SK-N-SH (cell line): Measurements from ENCODE around the gene PHACTR4. TPM values are rescaled to one million over a fixed set of nuclear protein-coding genes. Genes with fewer than 3 reads are reported as not detected.
"Not testable (repeated sequence)": the region's sequence is repeated elsewhere in the genome, so short reads cannot be mapped to it uniquely, and the experiment has no call there.

Source experiments
- CTCF ChIA-PET: fragments of 300-600, 350-600 bp; formaldehyde crosslinking; extraction: SDS; loops from one replicate; lab custom pipeline; 2021; lab: Yijun Ruan, JAX
- POLR2A ChIA-PET: fragments of 350-600 bp; sonication (Branson Sonifier 250); formaldehyde crosslinking; extraction: SDS; loops from one replicate; lab custom pipeline; 2020; ENCODE audit warnings: antibody characterized with exemption, inconsistent platforms; lab: Yijun Ruan, JAX
- DNase-seq: peaks from one replicate; pipeline ENCODE4 v3.0.0; 2012
- H2AFZ ChIP-seq: fragments of 200-600 bp; sonication (generic); 2 replicates; pipeline ENCODE4 v1.8.1; 2016; ENCODE audit warnings: antibody characterized with exemption, mild to moderate bottlenecking, low read depth
- H3F3A ChIP-seq: fragments of 200-600 bp; sonication (generic); replicated peaks from 2 replicates; pipeline ENCODE3; 2016; ENCODE audit warnings: antibody characterized with exemption, mild to moderate bottlenecking; ENCODE audit not compliant: insufficient read depth
- H3K27ac ChIP-seq, 2 experiments: fragments of 200-500 bp in 1 of 2; fragments of 200-600 bp in 1 of 2; sonication (Bioruptor generic) in 1 of 2; sonication (generic), shearing (Covaris generic) in 1 of 2; 2 replicates each; pipeline versions ENCODE4 v1.5.1 to v1.6.1; 2014 to 2016; ENCODE audit warnings: low read depth in 2 of 2, inconsistent platforms in 1 of 2, low read length in 1 of 2, mild to moderate bottlenecking in 1 of 2, mixed read lengths in 1 of 2
- H3K27me3 ChIP-seq: fragments of 200-600 bp; sonication (generic), shearing (Covaris generic); 2 replicates; pipeline ENCODE4 v1.6.1; 2016; ENCODE audit warnings: mixed run types; ENCODE audit not compliant: insufficient read depth
- H3K36me3 ChIP-seq, 2 experiments: fragments of 200-500 bp in 1 of 2; fragments of 200-600 bp in 1 of 2; sonication (Bioruptor generic) in 1 of 2; sonication (generic) in 1 of 2; replicated peaks in 1 of 2; 2 replicates each; pipeline versions ENCODE3 to v1.5.1; 2014 to 2016; ENCODE audit warnings: low read length in 1 of 2, mild to moderate bottlenecking in 1 of 2; ENCODE audit not compliant: insufficient read depth in 2 of 2, control insufficient read depth in 1 of 2
- H3K4me1 ChIP-seq, 2 experiments: fragments of 200-500 bp in 1 of 2; fragments of 200-600 bp in 1 of 2; sonication (Bioruptor generic) in 1 of 2; sonication (generic), shearing (Covaris generic) in 1 of 2; 2 replicates each; pipeline versions ENCODE4 v1.5.1 to v1.6.1; 2014 to 2016; ENCODE audit warnings: low read depth in 1 of 2, low read length in 1 of 2, mixed run types in 1 of 2; ENCODE audit not compliant: insufficient read depth in 2 of 2, control insufficient read depth in 1 of 2
- H3K4me2 ChIP-seq: fragments of 200-600 bp; sonication (generic), shearing (Covaris generic); 2 replicates; pipeline ENCODE4 v1.6.1; 2017; ENCODE audit warnings: mixed run types
- H3K4me3 ChIP-seq, 2 experiments: fragments of 200-500 bp in 1 of 2; fragments of 200-600 bp in 1 of 2; sonication (Bioruptor generic) in 1 of 2; sonication (generic), shearing (Covaris generic) in 1 of 2; 2 replicates each; pipeline versions ENCODE4 v1.5.1 to v1.8.1; 2014 to 2016; ENCODE audit warnings: low read depth in 2 of 2, inconsistent platforms in 1 of 2, low read length in 1 of 2, mild to moderate bottlenecking in 1 of 2, mixed read lengths in 1 of 2, moderate library complexity in 1 of 2
- H3K79me2 ChIP-seq: fragments of 200-600 bp; sonication (generic); 2 replicates; pipeline ENCODE4 v1.8.1; 2017; ENCODE audit warnings: mild to moderate bottlenecking; ENCODE audit not compliant: insufficient read depth
- H3K9ac ChIP-seq: fragments of 200-600 bp; sonication (generic); 2 replicates; pipeline ENCODE4 v1.6.1; 2017; ENCODE audit warnings: mixed run types
- H3K9me2 ChIP-seq: fragments of 200-600 bp; sonication (generic); 2 replicates; pipeline ENCODE4 v1.6.1; 2017; ENCODE audit warnings: mixed run types
- H3K9me3 ChIP-seq: fragments of 200-600 bp; sonication (generic); 2 replicates; pipeline ENCODE4 v1.6.1; 2017; ENCODE audit warnings: mixed run types, mild to moderate bottlenecking, moderate library complexity
- H4K20me1 ChIP-seq: fragments of 200-600 bp; sonication (generic); 2 replicates; pipeline ENCODE4 v1.6.1; 2017; ENCODE audit warnings: mild to moderate bottlenecking, mixed run types; ENCODE audit not compliant: insufficient read depth
- ELF1 ChIP-seq: IDR thresholded peaks from 2 replicates; pipeline ENCODE4 v1.4.0; 2012
- EP300 ChIP-seq, 2 experiments: IDR thresholded peaks; 2 replicates each; pipeline versions ENCODE4 v1.4.0 to v1.6.1; 2012; ENCODE audit warnings: borderline replicate concordance in 1 of 2, low read depth in 1 of 2, low read length in 1 of 2
- FOSL2 ChIP-seq: IDR thresholded peaks from 2 replicates; pipeline ENCODE4 v1.4.0; 2012; ENCODE audit warnings: low read depth, mild to moderate bottlenecking, moderate library complexity, borderline replicate concordance
- GABPA ChIP-seq: IDR thresholded peaks from 2 replicates; pipeline ENCODE4 v1.4.0; 2012; ENCODE audit warnings: low read depth, mild to moderate bottlenecking
- GATA2 ChIP-seq: sonication (generic); formaldehyde crosslinking; IDR thresholded peaks from 2 replicates; pipeline ENCODE4 v1.5.0; 2020; ENCODE audit warnings: mild to moderate bottlenecking, missing genetic modification reagents
- JUND ChIP-seq: IDR thresholded peaks from 2 replicates; pipeline ENCODE4 v1.4.0; 2012
- MEF2A ChIP-seq: IDR thresholded peaks from 2 replicates; pipeline ENCODE4 v1.4.0; 2012; ENCODE audit warnings: low read depth, borderline replicate concordance
- NFIC ChIP-seq: IDR thresholded peaks from 2 replicates; pipeline ENCODE4 v1.4.0; 2012; ENCODE audit warnings: borderline replicate concordance
- NRF1 ChIP-seq: IDR thresholded peaks from 2 replicates; pipeline ENCODE4 v1.6.1; 2012; ENCODE audit warnings: low read depth, mild to moderate bottlenecking, low read length
- POLR2AphosphoS5 ChIP-seq: IDR thresholded peaks from 2 replicates; pipeline ENCODE4 v1.6.1; 2012; ENCODE audit warnings: low read depth, low read length
- RFX5 ChIP-seq: IDR thresholded peaks from 2 replicates; pipeline ENCODE4 v1.6.1; 2012; ENCODE audit warnings: mild to moderate bottlenecking, improper control_type of control experiment, low read length
- RXRA ChIP-seq: IDR thresholded peaks from 2 replicates; pipeline ENCODE4 v1.4.0; 2012; ENCODE audit warnings: low read depth, mild to moderate bottlenecking, borderline replicate concordance
- SMC3 ChIP-seq: IDR thresholded peaks from 2 replicates; pipeline ENCODE4 v1.6.1; 2012; ENCODE audit warnings: low read depth, low read length, improper control_type of control experiment
- TCF12 ChIP-seq: IDR thresholded peaks from 2 replicates; pipeline ENCODE4 v1.4.0; 2012
- TEAD4 ChIP-seq: IDR thresholded peaks from 2 replicates; pipeline ENCODE4 v1.4.0; 2012; ENCODE audit warnings: mild to moderate bottlenecking, borderline replicate concordance; ENCODE audit not compliant: insufficient read depth
- YY1 ChIP-seq: IDR thresholded peaks from 2 replicates; pipeline ENCODE4 v1.4.0; 2012; ENCODE audit warnings: low read depth, mild to moderate bottlenecking
- WGBS: methylation state at CpG from one replicate; pipeline ENCODE4 v1.1.6; 2017; ENCODE audit warnings: low lambda C conversion rate; 5-methylcytosine and 5-hydroxymethylcytosine counted together
- polyA plus RNA-seq, 3 experiments: library from polyadenylated mRNA; depleted of rRNA; stranded (reverse); fragments of >200 nt; gene quantifications; 2 replicates each; pipeline ENCODE4 v1.2.3, GENCODE V29; 2012
- TF ChIP-seq, protein P1 (sequence below): IDR thresholded peaks from 2 replicates; pipeline ENCODE4; 2012
- TF ChIP-seq, protein P2 (sequence below): IDR thresholded peaks from 2 replicates; pipeline ENCODE4 v1.4.0; 2012; ENCODE audit warnings: low read depth, borderline replicate concordance
- TF ChIP-seq, protein P3 (sequence below): IDR thresholded peaks from 2 replicates; pipeline ENCODE4 v1.6.1; 2012; ENCODE audit warnings: mild to moderate bottlenecking, low read depth, low read length, moderate library complexity

Gene PHACTR4
- polyA plus RNA-seq, 1 of the 3 experiments (the other 2 are of a cell fraction), result 9.8 TPM

DNA sequence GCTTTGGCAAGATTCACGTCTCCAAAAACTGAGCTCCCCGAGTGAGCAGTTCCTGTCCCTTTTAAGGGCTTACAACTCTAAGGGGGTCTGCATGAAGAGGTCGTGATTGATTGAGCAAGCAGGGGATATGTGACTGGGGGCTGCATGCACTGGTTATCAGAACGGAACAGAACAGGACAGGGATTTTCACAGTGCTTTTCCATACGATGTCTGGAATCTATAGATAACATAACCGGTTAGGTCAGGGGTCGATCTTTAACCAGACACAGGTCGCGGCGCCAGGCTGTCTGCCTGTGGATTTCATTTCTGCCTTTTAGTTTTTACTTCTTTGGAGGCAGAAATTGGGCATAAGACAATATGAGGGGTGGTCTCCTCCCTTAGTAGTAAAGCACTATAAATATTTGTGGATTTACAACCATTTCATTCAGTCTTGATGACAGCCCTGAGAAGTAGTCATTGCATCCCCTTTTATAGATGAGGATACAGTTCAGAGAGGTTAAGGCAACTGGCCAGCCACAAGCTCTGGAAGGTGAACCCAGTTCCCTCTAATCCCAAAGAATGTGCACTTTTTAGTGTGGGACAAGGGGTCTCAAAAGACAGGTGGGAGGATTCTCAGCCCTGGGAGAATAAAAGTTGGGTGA is 155.6 kb downstream of the PHACTR4 start:
- H3K4me1 ChIP-seq, H3K9ac ChIP-seq, POLR2A ChIA-PET, H3K36me3 ChIP-seq, DNase-seq, H3K4me3 ChIP-seq, H3F3A ChIP-seq, H3K9me2 ChIP-seq, H3K27me3 ChIP-seq, H2AFZ ChIP-seq, H4K20me1 ChIP-seq, H3K9me3 ChIP-seq, H3K4me2 ChIP-seq, H3K27ac ChIP-seq: not testable (repeated sequence)
- WGBS, result 94% methylated on average over 10 of the region's 10 CpGs
- CTCF ChIA-PET, result interaction anchor here (1.1 to 1.3 kb wide), 2 partner anchors 116 to 277 kb away, joined by 3 read pairs; no protein-coding TSS in a partner anchor
- peaks cover 94% of the 10 kb centered on the region for H3K79me2 ChIP-seq

DNA sequence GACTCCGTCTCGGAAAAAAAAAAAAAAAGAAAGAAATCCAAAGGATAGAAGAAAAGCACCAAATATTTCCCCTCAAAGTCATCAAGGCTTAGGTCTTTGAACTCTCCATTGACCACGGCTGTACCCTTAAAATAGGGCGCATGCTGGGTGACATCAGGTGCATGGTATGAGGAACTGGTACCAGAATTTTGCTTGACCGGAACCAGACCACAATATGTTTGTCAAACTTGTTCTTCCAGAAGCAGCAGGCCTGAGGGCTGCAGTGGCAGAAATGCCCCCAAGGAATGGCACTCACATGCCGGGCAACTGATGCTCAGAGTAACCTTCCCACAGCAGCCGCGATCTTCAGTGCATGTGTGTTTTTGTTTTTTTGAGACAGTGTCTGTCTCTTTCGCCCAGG is 157.3 kb downstream of the PHACTR4 start:
- WGBS, result 80% methylated on average over 9 of the region's 9 CpGs
- ChIA-PET POLR2A (no interaction called here), CTCF (interaction anchor here (1.3 kb wide), 1 partner anchor 76 kb away, joined by 3 read pairs; no protein-coding TSS in a partner anchor)
- no peaks in the 10 kb centered on the region for H3K9me3 ChIP-seq
- no peak for DNase-seq
- no peaks in the 10 kb centered on the region for H3K9me2 ChIP-seq
- no peak overlapping the region for H2AFZ ChIP-seq
- H3K4me3 ChIP-seq, result no peak overlapping the region
- H4K20me1 ChIP-seq, result peaks cover 3% of the 10 kb centered on the region; the same call in 1 of the 2 replicates
- H3K79me2 ChIP-seq, result peaks cover 80% of the 10 kb centered on the region
- TF ChIP-seq FOSL2, result no peak
- TF ChIP-seq JUND, result no peak
- no peak for TF ChIP-seq MEF2A
- TF ChIP-seq TCF12, result no peak
- no peak for TF ChIP-seq RFX5
- TF ChIP-seq, protein P1, sequence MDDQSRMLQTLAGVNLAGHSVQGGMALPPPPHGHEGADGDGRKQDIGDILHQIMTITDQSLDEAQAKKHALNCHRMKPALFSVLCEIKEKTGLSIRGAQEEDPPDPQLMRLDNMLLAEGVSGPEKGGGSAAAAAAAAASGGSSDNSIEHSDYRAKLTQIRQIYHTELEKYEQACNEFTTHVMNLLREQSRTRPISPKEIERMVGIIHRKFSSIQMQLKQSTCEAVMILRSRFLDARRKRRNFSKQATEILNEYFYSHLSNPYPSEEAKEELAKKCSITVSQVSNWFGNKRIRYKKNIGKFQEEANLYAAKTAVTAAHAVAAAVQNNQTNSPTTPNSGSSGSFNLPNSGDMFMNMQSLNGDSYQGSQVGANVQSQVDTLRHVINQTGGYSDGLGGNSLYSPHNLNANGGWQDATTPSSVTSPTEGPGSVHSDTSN, result no peak
- no peak for TF ChIP-seq SMC3
- TF ChIP-seq YY1, result no peak
- TF ChIP-seq NRF1, result no peak
- TF ChIP-seq GATA2 (CRISPR knock-in tag), result no peak
- TF ChIP-seq RXRA, result no peak
- no peak for TF ChIP-seq POLR2AphosphoS5
- no peak for TF ChIP-seq EP300 (IDR thresholded peaks at IDR 0.05; ENCODE audit: borderline replicate concordance in 1 of 2, low read depth in 1 of 2, low read length in 1 of 2)
- TF ChIP-seq NFIC, result no peak
- TF ChIP-seq, protein P2, sequence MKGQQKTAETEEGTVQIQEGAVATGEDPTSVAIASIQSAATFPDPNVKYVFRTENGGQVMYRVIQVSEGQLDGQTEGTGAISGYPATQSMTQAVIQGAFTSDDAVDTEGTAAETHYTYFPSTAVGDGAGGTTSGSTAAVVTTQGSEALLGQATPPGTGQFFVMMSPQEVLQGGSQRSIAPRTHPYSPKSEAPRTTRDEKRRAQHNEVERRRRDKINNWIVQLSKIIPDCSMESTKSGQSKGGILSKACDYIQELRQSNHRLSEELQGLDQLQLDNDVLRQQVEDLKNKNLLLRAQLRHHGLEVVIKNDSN, result no peak
- TF ChIP-seq ELF1, result no peak
- no peak for TF ChIP-seq TEAD4
- TF ChIP-seq, protein P3, sequence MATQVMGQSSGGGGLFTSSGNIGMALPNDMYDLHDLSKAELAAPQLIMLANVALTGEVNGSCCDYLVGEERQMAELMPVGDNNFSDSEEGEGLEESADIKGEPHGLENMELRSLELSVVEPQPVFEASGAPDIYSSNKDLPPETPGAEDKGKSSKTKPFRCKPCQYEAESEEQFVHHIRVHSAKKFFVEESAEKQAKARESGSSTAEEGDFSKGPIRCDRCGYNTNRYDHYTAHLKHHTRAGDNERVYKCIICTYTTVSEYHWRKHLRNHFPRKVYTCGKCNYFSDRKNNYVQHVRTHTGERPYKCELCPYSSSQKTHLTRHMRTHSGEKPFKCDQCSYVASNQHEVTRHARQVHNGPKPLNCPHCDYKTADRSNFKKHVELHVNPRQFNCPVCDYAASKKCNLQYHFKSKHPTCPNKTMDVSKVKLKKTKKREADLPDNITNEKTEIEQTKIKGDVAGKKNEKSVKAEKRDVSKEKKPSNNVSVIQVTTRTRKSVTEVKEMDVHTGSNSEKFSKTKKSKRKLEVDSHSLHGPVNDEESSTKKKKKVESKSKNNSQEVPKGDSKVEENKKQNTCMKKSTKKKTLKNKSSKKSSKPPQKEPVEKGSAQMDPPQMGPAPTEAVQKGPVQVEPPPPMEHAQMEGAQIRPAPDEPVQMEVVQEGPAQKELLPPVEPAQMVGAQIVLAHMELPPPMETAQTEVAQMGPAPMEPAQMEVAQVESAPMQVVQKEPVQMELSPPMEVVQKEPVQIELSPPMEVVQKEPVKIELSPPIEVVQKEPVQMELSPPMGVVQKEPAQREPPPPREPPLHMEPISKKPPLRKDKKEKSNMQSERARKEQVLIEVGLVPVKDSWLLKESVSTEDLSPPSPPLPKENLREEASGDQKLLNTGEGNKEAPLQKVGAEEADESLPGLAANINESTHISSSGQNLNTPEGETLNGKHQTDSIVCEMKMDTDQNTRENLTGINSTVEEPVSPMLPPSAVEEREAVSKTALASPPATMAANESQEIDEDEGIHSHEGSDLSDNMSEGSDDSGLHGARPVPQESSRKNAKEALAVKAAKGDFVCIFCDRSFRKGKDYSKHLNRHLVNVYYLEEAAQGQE, result no peak
- TF ChIP-seq GABPA, result no peak
- no peak overlapping the region for H3K9ac ChIP-seq
- no peak overlapping the region for H3K4me2 ChIP-seq
- no peak overlapping the region for H3K27ac ChIP-seq
- no peaks in the 10 kb centered on the region for H3K27me3 ChIP-seq
- H3F3A ChIP-seq, result no peaks in the 10 kb centered on the region
- H3K4me1 ChIP-seq, result no peaks in the 10 kb centered on the region
- H3K36me3 ChIP-seq, result peaks cover 7 to 12% of the 10 kb centered on the region in 2 experiments
